SW480 (cell line): Measurements from ENCODE around the gene SLC30A3.

ENCODE experiments used
- DNase-seq: peaks from one replicate; pipeline ENCODE4 v3.0.0-alpha.2; 2016; ENCODE audit warnings: low spot score

The SLC30A3 gene

GRCh38 chr2:27203741-27204140 lies 59.1 kb downstream of the SLC30A3 start:
- DNase-seq: no peak
